ENCODE data around the gene C10orf90.

GRCh38 chr10:126683466-126683865, 13.0 kb upstream of the C10orf90 start:
- TF ChIP-seq CTCF (IDR thresholded peaks at IDR 0.05; ENCODE audit: low read depth, low read length, poor library complexity, severe bottlenecking) (no peak), EZH2phosphoT487 (IDR thresholded peaks at IDR 0.05; ENCODE audit: borderline replicate concordance, low read length) (no peak)

Data from DOHH2 (cell line).